ENCODE results near the gene HOXA3. TPM values are rescaled to one million over a fixed set of nuclear protein-coding genes. Genes with fewer than 3 reads are reported as not detected.

The HOXA3 gene
- total and polyA plus RNA-seq, 2 of the 13 experiments (the other 11 are each of a cell fraction or from before 2014, with no cell fraction given): 2.9 to 4.6 TPM

GRCh38 chr7:27185854-27186667 is 33.7 kb upstream of the HOXA3 start:
- intact Hi-C loops (cut with micrococcal nuclease; ENCODE audit: unreplicated experiment): no loop called here
- ATAC-seq: no peak
- H3K9ac ChIP-seq (ENCODE audit: insufficient read depth, low read depth, low read length): no peak overlapping the region

More at GRCh38 chr7:27185854-27186667, 33.7 kb upstream of the HOXA3 start:
- FAIRE-seq: no peak
- Histone ChIP-seq H3K27me3 (ENCODE audit: control insufficient read depth in 1 of 2, insufficient read depth in 2 of 2, low read length in 2 of 2) (peaks cover 31 to 96% of the 10 kb centered on the region in 2 experiments), H3K36me3 (replicated peaks in 1 of 2; ENCODE audit: control insufficient read depth in 1 of 2, insufficient read depth in 2 of 2, low read length in 2 of 2) (no peaks in the 10 kb centered on the region), H3K4me2 (ENCODE audit: low read depth, low read length) (no peak overlapping the region), H3K79me2 (ENCODE audit: insufficient read depth, low read length) (no peaks in the 10 kb centered on the region), H4K20me1 (ENCODE audit: insufficient read depth, low read length) (peaks cover 6% of the 10 kb centered on the region; the same call in 1 of the 2 replicates), H3K4me1 (ENCODE audit: insufficient read depth, low read length) (peaks cover 37% of the 10 kb centered on the region), H3K9me3 (ENCODE audit: low read length) (no peaks in the 10 kb centered on the region), H2AFZ (ENCODE audit: low read length) (no peak overlapping the region), H3K4me3 (replicated peaks in 1 of 3; ENCODE audit: insufficient read depth in 1 of 3, low read depth in 2 of 3, low read length in 3 of 3) (no peak overlapping the region), H3K27ac (ENCODE audit: extremely low read length, insufficient read depth, low read length) (no peak overlapping the region)
- whole genome bisulfite sequencing (ENCODE audit: low lambda C conversion rate): 58% methylated on average over 24 of the region's 24 CpGs
- ChIA-PET CTCF (ENCODE audit: low intra/inter-chr PET ratio, low total read pairs) (no interaction called here), POLR2A (no interaction called here)
- BruUV-seq (replicated peaks): no TSS peak
- no peak for TF ChIP-seq CTCF (CRISPR knock-in tag; IDR thresholded peaks at IDR 0.05)
- no peak for TF ChIP-seq BATF2 (CRISPR knock-in tag; IDR thresholded peaks at IDR 0.05)
- DNase-seq (ENCODE audit: low spot score): no peak
- in situ Hi-C loops (cut with HindIII; ENCODE audit: extremely low pct_ligation_motif_present, low pct_unique_long_range_greater_than_20kb): no loop called here

Measured in HepG2 (cell line).